WERI-Rb-1 (cell line): ENCODE data around the gene MIA2.

Experiments used
- DNase-seq: peaks from one replicate; pipeline ENCODE4 v3.0.0-alpha.2; 2020
- H3K27ac ChIP-seq: fragments of 250-450 bp; sonication (Bioruptor Pico); 2 replicates; pipeline ENCODE4 v1.5.1; 2020; ENCODE audit warnings: mild to moderate bottlenecking, moderate library complexity
- H3K27me3 ChIP-seq: fragments of 250-450 bp; sonication (Bioruptor Pico); 2 replicates; pipeline ENCODE4 v1.5.1; 2021; ENCODE audit warnings: mild to moderate bottlenecking, low read depth, moderate library complexity; ENCODE audit not compliant: insufficient read depth, severe bottlenecking
- H3K36me3 ChIP-seq: fragments of 250-450 bp; sonication (Bioruptor Pico); 2 replicates; pipeline ENCODE4 v1.5.1; 2020; ENCODE audit warnings: mild to moderate bottlenecking, moderate library complexity
- H3K4me3 ChIP-seq: 2 replicates; pipeline ENCODE4 v1.5.1; 2011; ENCODE audit warnings: low read depth, mild to moderate bottlenecking, control low read depth, low read length
- H3K9me3 ChIP-seq: fragments of 250-450 bp; sonication (Bioruptor Pico); 2 replicates; pipeline ENCODE4 v1.5.1; 2021; ENCODE audit warnings: mild to moderate bottlenecking, moderate library complexity; ENCODE audit not compliant: severe bottlenecking
- CTCF ChIP-seq: IDR thresholded peaks from 2 replicates; pipeline ENCODE4 v1.5.1; 2011; ENCODE audit warnings: low read depth, mild to moderate bottlenecking, control low read depth, inconsistent platforms, low read length

The MIA2 gene

GRCh38 chr14:39370415-39370814 is 136.7 kb downstream of the MIA2 start:
- no peak for DNase-seq
- Histone ChIP-seq H3K27me3 (no peaks in the 10 kb centered on the region), H3K4me3 (no peak overlapping the region), H3K27ac (no peak overlapping the region), H3K9me3 (no peaks in the 10 kb centered on the region), H3K36me3 (no peaks in the 10 kb centered on the region)
- TF ChIP-seq CTCF: no peak

GRCh38 chr14:39372656-39373055 is 138.9 kb downstream of the MIA2 start:
- Histone ChIP-seq H3K9me3 (no peaks in the 10 kb centered on the region), H3K27me3 (no peaks in the 10 kb centered on the region), H3K36me3 (no peaks in the 10 kb centered on the region), H3K27ac (no peak overlapping the region), H3K4me3 (no peak overlapping the region)
- no peak for DNase-seq
- no peak for TF ChIP-seq CTCF

- no peaks in the 10 kb centered on the region for H3K36me3 ChIP-seq
- no peaks in the 10 kb centered on the region for H3K9me3 ChIP-seq
- H3K4me3 ChIP-seq: no peak overlapping the region
- DNase-seq: no peak
- no peaks in the 10 kb centered on the region for H3K27me3 ChIP-seq
- TF ChIP-seq CTCF: no peak
- H3K27ac ChIP-seq: no peak overlapping the region
Observed at GRCh38 chr14:39374851-39375250, 141.1 kb downstream of the MIA2 start.

GRCh38 chr14:39376667-39377403 is 143.1 kb downstream of the MIA2 start:
- TF ChIP-seq CTCF: no peak
- DNase-seq: no peak
- no peaks in the 10 kb centered on the region for H3K36me3 ChIP-seq
- no peak overlapping the region for H3K27ac ChIP-seq
- H3K27me3 ChIP-seq: no peaks in the 10 kb centered on the region
- no peak overlapping the region for H3K4me3 ChIP-seq
- H3K9me3 ChIP-seq: no peaks in the 10 kb centered on the region

- DNase-seq: no peak
- H3K4me3 ChIP-seq: no peak overlapping the region
- TF ChIP-seq CTCF: no peak
- H3K27ac ChIP-seq: no peak overlapping the region
- H3K36me3 ChIP-seq: no peaks in the 10 kb centered on the region
- H3K9me3 ChIP-seq: no peaks in the 10 kb centered on the region
- H3K27me3 ChIP-seq: no peaks in the 10 kb centered on the region
Observed at GRCh38 chr14:39381366-39381765, 147.7 kb downstream of the MIA2 start.

GRCh38 chr14:39382463-39382862 is 148.7 kb downstream of the MIA2 start:
- Histone ChIP-seq H3K4me3 (no peak overlapping the region), H3K36me3 (no peaks in the 10 kb centered on the region), H3K27ac (no peak overlapping the region), H3K27me3 (no peaks in the 10 kb centered on the region), H3K9me3 (no peaks in the 10 kb centered on the region)
- no peak for TF ChIP-seq CTCF
- DNase-seq: no peak
